A172 (cell line): ENCODE measurements around the gene CD276. TPM values are rescaled to one million over a fixed set of nuclear protein-coding genes. Genes with fewer than 3 reads are reported as not detected.

Experiments used
- total RNA-seq: library from RNA; depleted of rRNA; stranded (reverse); fragments of >200 nt; shearing (Covaris generic); gene quantifications from 2 replicates; pipeline ENCODE4 v1.2.3, GENCODE V29; 2014; rRNA removed

CD276 gene
- total RNA-seq, 1 experiment from 2014 or later = 158 TPM

Other genes with a start within 250 kb of the CD276 start
- not detected in 2 replicates for gene REC114, start 241.2 kb upstream of the CD276 start, total RNA-seq
- gene NPTN, start 51.0 kb upstream of the CD276 start, total RNA-seq = 77.2 and 99.0 TPM in 2 replicates
- 1.0 and 1.5 TPM in 2 replicates for gene INSYN1, start 69.0 kb downstream of the CD276 start, total RNA-seq
- not detected in 2 replicates for gene TBC1D21, start 189.2 kb downstream of the CD276 start, total RNA-seq
- gene LOXL1, start 242.1 kb downstream of the CD276 start, total RNA-seq = 91.0 and 92.8 TPM in 2 replicates